HG03135 (cell line): ENCODE data around the gene SLC2A1.

Experiments used
- ATAC-seq: cut with Tn5 transposase; IDR thresholded peaks from one replicate; pipeline ENCODE4 v1.9.1; 2021; ENCODE audit warnings: mild to moderate bottlenecking, moderate library complexity; ENCODE audit not compliant: unreplicated experiment

The SLC2A1 gene

DNA sequence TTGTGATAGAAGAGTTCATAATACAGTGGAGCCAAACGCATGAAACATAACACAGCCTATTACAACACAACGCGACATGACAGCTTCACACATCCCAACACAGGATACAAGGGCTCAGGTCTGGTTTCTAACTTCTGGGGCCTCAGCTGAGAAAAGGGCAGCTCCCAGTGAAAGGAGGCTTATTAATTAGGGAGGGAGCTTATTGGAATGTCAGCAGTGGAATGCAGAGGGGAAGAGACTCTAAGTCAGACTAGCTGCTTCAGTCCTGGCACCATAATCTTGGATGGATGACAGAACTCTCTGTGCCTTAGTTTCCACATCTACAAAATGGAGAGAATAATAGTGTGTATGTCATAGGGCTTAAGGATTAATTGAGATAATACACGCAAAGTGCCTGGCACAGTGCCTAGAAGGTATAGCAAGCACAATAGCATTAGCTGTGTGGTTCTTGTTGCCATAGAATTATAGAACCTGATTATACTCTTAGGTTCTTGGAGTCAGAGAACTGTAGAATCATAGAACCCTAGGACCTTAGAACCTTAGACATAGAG is 22.7 kb upstream of the SLC2A1 start:
- no peak for ATAC-seq

DNA sequence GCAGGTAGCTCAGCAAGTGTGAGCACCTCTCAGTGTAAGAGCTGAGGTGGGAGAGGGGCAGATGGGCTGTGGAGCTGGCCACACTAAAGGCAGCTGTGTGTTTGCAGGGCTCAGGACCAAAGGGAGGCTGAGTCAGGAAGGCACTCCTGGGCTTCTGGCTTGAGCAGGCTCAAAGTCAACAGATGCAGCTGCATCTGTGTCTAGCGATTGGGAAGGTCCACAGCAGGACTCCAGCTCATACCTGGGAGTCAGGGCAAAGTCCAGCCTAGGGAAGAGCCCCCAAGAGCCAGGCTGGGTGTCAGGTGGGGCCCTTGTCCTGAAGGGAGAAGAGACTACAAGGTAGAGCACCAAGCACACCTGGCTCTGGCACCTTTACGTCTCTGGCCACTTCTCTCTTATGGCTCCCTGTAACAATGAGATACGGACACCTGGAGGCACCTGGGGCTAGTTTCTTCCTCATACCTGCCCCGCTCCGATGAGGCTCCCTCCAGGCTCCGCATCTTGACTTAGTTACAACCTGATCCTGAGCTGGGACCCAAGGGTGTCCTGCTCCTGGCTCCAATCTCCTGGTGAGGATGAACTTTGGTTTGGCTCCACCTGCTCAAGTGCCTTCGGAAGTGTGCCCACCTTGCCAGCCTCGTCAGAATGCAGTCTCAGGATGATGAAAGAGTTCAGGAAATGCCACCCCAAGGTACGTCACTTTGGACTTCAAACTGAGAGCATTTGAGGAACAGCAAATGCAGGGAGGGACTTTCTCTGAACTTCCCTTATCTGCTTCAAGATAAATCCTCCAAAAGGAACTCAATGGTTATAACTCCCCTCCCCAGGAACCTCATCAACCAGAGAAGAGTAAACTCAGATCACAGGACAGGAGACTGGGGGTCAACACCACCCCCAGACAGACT is 21.5 kb upstream of the SLC2A1 start:
- no peak for ATAC-seq

DNA sequence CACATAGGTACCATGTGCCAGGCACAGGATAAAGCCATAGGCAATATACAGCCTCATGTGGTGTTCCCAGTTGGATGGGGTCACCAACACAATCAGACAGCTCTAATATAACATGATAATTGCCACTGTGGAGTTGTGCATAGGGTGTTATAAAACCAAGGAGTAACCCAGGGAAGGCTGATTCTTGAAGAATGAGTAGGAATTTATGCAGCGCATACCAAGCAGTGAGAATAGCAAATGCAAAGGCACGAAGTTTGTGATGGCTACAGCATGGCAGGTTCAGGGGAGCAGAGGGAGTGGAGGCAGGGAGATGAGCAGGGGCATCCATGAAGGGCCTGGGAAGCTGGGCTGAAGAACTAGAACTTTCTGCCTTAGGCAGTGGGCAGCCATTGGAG is 20.4 kb upstream of the SLC2A1 start:
- ATAC-seq, result no peak

DNA sequence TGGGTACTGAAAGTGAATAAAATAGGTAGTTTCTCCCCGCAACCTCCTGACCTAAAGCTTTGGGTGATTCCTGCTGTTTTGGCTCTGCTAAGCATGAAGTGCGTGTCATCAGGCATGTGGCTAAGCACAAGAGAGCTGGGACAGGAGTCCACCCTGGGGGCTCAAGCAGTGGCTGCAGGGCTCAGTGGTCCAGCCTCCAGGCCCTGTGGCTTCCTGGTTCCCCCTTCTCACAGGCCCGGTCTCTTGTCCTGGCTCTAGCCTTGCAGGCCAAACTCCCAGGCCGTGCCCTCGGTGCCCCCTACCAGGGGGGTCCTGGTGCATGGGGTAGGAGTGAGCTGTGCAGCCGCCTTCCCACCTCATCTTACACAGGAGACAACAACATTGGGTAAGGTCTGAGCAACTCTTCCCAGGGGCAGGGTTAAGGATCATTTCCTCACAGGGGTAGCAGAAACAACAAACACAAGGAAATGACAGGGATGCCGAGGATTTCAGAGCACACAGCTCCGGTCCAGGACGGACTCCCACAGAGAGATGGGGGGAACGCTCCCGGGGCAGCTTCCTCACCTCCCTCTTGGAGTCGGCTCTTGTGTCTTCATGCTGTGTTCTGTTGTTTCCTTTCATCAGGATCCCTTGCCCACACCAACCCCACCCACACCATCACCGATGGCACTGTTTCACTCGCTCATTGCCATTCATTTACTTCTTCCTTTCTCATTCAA is 19.8 kb upstream of the SLC2A1 start:
- ATAC-seq, result no peak

DNA sequence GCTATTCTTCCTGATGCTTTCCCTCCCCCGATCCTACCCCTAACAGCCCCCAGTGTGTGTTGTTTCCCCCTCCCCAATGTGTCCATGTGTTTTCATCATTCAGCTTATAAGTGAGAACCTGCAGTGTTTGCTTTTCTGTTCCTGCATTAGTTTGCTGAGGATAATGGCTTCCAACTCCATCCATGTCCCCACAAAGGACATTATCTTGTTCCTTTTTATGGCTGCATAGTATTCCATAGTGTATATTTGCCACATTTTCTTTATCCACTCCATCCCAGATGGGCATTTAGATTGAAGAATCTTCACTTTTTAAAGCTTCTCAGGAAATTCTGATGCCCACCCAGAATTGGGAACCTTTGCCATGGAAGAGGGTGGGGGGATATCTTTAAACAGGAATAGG is 19.0 kb upstream of the SLC2A1 start:
- ATAC-seq, result no peak

DNA sequence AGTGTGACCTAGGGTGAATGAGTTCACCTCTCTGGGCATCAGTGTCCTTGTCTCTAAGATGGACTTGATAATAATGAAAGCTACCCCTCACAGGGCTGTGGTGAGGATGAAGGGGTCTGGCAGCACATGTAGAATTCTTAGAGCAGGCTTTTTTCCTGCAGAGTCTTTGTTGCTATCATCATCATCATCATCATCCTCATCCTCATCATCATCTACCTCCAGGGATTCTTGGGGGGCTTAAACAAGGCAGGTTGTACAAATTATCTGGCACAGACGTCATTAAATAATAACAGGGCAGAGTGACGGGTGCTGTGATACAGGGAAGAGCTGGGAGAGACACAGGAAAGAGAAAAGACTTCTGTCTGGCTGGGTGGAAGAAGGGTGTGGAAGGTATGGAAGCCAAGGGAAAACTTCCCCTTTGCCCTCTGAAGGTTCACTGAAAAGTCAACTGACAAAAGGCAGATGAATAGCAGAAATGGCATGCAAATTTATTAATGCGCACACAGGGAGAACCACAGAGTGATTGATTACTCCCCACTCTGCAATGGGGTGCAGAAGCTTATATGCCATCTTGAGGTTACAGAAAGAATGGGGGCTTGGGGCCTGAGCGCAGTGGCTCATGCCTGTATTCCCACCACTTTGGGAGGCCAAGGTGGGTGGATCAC is 17.0 kb upstream of the SLC2A1 start:
- ATAC-seq, result no peak

DNA sequence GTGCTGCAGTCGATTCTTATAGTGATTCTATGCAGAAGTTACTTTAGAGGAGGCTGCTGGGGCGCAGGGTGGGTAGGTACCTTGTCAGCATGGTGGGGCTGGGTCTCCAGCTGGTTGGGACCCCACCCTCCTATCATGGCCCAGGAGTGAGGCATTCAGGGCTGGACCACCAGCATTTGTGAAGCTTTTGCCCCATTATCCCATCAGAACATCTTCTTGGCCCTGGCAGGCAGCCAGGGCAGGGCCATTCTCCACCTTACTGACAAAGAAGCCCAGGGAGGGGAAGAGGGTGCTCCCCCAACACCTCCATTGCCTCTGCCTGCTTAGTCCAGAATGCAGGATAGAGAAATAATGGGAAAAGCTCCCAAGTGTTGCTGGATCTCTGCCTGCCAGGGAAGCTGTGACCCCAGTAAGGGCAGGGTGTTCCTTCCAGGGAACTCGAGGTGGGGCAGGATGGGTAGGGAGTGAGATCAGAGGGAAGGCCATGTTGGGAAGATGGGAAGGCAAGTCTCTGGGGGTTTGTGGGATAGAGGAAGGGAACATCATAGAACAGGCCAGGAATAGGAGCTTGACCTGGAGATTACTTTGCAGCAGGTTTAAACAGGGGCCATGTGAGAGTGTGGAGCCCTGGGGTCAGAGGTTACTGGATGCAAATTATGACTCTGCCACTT is 16.2 kb upstream of the SLC2A1 start:
- ATAC-seq, result no peak

DNA sequence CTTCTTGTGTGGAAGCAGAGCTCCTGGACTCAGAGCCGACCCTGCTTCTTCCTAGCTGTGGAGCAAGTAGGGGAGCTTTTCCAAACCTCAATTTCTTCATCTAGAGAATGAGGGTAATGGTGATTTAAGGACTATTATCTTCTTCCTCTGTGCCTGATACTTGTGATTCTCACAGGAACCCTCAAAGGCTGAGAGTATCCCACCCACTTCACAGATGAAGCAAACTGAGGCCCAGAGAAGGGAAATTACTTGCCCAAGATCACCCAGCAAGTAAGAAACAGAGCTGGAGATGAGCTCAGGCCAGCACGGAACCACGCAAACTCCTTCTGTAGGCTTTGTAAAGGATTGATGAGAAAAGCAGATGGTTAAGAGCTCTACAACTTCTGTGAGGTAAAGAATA is 15.1 kb upstream of the SLC2A1 start:
- ATAC-seq, result no peak

DNA sequence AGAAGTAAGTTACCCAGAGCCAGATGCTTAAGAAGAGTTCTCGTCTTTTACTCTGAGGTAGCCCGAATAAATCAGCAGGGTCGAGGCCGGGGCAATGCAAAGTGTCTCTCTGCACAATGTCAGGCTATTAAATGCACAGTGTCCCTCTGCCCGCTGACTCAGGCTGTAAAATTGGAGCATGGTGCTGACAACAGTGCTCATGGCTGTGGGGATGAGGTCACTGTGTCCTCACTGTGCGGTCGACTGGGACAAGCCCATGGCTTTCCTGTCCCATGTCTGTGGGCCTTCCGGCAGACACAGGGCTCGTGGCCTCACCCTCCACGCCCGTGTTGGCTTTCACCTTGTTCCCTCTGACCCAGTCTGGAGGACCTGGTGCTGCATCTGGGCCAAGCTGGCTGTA is 14.6 kb upstream of the SLC2A1 start:
- no peak for ATAC-seq

DNA sequence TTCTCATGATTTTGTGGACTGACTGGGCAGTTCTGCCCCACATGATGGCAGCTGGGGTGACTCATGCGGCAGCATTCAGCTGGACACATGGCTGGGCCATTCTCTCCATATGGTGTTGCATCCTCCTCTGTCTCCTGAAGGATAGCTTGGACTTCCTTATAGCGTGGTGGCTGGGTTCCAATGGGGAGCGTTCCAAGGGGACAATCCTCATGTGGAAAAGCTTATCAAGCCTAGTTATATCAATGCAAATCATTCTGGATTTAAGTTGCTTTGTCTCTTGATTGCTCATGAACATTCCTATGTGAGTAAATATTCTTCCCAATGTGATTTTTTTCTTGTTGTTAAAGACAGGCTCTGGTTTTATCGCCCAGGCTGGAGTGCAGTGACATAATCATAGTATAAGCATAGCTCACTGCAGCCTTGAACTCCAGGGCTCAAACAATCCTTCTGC is 13.2 kb upstream of the SLC2A1 start:
- ATAC-seq, result no peak

DNA sequence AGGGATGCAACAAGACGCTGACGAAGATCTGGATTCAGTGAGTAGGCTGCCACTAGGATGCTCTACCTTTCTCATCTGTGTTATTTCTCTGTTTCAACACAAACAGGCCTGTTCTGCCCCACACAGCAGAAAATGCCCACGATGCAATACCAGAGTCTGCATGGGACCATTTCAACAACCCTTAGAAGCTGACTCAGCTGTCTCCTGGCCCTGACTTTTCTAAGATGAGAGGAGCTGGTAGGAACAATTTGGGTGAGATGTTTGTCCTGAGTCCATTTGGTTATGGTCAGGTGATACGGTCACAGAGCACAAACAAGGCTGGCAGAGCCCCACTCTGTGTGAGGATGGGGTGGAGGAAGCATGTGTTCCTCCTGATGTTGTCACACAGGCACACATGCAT is 11.5 kb upstream of the SLC2A1 start:
- no peak for ATAC-seq

DNA sequence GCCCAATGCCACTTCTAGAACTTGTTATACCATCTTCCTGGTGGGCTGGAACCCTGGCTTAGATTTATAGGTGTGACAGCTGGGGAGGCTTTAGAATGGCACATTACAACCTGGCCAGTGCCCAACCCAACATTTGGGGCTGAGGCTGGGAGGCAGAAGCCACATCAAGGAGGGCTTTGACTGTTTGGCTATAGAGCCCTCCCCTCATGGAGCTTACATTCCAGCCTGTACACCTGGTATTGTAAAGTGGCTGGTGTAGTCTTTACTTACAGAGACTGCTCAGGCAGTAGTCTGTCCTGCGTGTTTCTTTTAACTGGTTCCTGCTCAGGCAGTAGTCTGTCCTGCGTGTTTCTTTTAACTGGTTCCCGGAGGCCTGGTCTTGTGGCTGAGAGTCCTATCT is 10.0 kb upstream of the SLC2A1 start:
- no peak for ATAC-seq

DNA sequence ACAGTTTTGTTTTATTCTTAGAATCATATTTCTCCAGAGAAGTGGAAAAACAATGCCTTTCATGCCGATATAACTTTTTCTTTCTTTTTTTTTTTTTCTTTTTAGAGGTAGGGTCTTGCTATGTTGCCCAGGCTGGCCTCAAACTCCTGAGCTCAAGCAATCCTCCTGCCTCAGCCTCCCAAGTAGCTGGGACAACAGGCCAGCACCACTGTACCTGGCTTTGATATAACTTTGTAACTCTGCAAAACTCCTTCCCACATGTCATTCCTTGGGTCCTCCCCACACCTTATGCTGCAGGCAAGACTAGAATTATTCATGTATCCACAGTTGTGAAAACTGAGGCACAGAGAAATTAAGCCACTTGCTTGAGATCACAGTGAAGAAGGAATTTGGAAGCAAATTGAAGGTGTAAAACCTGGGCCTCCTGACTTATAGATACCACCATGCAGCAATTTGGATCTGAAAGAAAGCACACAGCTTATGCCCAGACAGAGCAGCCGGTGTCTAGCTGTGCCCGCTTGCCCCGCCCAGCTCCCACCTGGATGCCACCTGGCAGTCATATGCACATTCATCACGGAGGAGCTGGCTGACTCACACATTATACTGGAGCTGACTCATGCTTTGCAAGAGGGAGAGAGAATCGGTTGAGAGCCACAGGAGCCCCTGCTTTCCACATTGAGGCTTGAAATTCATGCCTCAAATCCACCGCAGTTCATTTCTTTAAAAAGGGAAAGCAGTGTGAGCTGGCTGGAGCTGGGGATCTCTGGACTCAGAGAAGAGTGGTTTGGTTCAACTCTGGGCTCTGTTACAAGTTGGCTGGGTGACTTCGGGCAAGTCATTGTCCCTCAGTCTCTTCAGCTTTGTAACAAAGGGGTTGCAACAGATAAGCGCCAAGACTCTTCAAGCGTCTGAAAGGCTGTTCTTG is 8.3 kb upstream of the SLC2A1 start:
- ATAC-seq, result no peak

DNA sequence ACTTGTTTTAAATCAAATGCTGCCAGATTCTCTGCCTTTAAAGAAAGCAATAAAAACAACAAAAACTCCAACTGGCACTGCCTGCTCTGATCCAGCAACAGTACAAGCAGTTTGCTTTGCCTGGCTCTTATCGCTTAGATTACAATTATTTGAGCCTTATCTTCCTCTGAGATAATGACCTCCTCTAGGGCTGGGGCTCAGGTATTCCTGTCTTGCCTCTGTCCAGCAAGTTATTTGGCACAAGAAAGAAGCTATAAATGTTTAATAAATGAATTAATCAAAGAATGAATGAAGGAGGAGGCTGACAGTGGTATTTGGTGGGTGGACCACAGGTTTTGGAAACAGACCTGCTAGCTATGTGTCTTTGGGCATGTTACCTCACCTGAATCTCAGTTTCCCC is 6.7 kb upstream of the SLC2A1 start:
- ATAC-seq, result no peak

DNA sequence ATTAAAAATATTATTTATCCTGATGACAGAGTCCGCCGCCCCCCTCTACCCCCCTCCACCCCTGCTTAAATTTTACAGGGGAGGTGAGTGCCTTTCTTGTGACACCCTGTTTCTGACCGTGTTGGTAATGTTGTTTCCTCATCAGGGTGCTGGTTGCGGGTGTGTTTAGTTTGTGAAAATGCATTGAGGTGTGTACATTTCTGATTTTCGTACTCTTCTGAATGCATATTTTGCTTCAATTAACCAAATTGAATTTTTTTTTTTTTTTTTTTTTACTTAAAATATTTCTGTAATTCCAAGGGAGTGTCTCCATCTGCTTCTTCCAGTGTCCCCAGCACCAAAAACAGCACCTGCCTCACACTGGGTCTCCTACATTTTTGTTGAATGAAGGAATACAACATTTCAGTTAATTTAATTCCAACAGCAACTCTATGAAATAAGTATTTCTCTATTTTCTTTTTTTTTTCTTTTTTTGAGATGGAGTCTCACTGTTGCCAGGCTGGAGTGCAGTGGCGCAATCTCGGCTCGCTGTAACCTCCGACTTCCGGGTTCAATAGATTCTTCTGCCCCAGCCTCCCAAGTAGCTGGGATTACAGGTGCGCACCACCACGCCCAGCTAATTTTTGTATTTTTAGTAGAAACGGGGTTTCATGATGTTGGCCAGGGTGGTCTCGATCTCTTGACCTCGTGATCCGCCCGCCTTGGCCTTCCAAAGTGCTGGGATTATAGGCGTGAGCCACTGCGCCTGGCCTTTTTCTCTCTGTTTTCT is 5.6 kb upstream of the SLC2A1 start:
- no peak for ATAC-seq

DNA sequence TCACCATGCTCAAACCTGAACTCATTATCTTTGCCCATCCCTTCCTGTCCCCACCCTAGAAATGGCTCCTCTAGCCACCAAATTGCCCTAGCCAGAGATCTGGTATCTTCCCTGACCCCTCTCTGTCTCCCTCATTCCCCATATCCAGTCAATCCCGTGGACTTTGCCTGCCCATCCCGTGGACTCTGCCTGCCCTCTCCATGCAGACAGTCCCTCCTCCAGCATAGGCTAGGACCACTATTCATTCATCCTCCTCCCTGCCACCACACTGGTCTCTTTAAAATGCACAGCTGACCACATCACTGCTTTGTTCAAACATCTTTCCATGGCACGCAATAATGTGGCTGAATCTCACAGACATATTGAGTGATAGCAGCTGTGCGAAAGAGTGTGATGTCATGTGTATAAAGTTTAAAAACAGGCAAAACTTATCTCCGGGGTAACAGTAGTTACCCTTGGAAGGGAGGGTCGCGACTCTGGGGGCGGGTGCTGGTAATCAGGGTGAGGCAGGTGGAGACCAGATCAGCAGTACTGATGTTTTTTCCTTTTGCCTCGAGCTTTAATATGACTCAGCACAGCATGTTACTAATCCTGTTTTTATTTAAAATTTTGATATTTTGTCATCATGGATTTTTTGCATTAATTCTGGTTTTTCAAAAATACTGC is 4.8 kb upstream of the SLC2A1 start:
- no peak for ATAC-seq

DNA sequence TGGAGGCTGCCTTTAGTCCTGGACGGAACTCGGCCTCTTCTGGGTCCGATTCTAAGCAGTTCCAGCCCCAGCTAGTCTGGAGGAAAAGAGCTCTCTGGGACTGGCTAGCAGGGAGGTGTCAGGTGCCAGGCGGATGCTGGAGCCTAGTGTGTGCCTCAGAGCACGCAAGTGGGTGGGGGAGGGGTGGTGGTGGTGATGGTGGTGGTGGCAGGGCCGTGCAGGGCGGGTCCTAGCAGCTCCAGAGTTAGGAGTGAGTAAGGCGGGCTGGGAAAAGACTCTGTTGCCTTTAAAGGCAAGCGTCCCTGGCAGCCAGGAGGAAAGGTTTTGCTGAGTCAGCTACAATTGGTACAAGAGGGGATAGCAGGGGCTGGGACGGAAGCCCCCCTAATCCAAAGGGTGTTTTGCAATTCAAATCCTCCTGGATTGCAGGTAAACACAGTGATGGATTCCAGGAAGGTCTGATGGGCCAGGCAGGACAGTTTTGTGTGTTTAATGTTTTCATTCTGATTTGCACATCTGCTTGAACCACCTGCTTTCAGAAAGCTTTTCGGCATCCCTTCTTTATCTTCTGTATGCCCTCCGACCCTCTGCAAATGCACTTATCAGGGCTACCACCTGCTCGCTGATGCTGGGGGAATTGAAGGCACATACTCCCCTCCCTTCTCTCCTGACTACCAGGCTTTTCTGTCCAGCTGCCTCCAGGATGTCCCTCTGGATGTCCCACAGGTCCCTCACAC is 4.1 kb upstream of the SLC2A1 start:
- no peak for ATAC-seq
